ENCODE measurements around the gene KIAA0586.

KIAA0586 gene

GRCh38 chr14:58597041-58597440 is 169.5 kb downstream of the KIAA0586 start:
- TF ChIP-seq, protein P1, sequence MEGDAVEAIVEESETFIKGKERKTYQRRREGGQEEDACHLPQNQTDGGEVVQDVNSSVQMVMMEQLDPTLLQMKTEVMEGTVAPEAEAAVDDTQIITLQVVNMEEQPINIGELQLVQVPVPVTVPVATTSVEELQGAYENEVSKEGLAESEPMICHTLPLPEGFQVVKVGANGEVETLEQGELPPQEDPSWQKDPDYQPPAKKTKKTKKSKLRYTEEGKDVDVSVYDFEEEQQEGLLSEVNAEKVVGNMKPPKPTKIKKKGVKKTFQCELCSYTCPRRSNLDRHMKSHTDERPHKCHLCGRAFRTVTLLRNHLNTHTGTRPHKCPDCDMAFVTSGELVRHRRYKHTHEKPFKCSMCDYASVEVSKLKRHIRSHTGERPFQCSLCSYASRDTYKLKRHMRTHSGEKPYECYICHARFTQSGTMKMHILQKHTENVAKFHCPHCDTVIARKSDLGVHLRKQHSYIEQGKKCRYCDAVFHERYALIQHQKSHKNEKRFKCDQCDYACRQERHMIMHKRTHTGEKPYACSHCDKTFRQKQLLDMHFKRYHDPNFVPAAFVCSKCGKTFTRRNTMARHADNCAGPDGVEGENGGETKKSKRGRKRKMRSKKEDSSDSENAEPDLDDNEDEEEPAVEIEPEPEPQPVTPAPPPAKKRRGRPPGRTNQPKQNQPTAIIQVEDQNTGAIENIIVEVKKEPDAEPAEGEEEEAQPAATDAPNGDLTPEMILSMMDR (IDR thresholded peaks at IDR 0.05; ENCODE audit: low read depth, low read length), result no peak
- H3K4me3 ChIP-seq (ENCODE audit: low read depth, low read length), result no peak overlapping the region

- TF ChIP-seq, protein P1 (IDR thresholded peaks at IDR 0.05; ENCODE audit: low read depth, low read length), result no peak
- H3K4me3 ChIP-seq (ENCODE audit: low read depth, low read length), result no peak overlapping the region
These were observed 170.7 kb downstream of the KIAA0586 start for GRCh38 chr14:58598028-58598803.

DNA sequence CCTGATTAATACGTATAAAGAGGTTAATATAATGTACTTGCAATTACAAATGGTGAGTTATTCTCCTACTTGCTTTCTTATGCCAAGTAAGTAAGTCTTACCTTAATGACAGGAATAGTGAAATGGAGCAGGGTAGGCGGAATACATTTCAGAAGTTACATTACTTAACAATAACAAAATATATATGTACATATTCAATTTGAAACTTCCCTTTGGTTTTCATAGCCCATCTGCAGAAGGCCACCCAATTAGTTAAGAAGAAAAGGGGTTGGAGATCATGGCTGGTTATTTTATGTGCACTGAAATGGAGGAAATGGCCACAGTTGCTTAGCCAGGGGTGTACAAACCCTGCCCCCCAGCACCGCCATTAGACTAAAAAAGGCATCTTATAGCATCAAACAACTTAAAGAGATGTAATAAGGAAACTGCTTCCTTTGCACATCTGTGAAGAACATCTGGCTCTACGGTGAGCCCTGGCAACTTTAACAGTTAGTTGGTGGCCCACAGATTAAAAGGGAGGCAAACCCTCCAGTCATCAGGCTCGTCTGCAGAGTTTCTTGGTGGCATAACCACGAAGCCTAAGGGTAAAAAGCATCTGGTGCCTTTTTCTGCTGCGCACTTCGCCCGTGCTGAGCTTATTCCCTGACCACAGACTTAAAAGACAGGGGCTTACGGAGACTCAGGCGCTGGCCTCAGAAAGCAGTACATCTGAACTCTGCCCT is 171.4 kb downstream of the KIAA0586 start:
- TF ChIP-seq, protein P1 (IDR thresholded peaks at IDR 0.05; ENCODE audit: low read depth, low read length), result no peak
- H3K4me3 ChIP-seq (ENCODE audit: low read depth, low read length), result no peak overlapping the region

DNA sequence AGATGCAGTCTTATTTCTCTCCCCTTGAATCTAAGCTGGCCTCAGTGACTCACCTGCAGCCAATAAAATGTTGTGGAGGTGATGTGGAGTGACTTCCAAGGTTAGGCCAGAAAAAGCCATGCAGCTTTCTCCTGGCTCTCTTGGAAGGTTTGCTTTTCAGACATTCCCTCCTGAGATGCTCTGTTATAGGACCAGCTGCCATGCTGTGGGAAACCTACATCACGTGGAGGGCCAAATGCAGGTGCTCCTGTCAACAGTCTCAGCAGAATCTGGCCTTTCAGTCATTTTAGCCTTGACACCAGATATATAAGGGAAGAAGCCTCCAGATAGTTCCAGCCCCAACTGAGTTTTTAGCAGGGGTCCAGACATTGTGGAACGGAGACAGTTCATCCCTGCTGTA is 172.2 kb downstream of the KIAA0586 start:
- no peak overlapping the region for H3K4me3 ChIP-seq (ENCODE audit: low read depth, low read length)
- TF ChIP-seq, protein P1 (IDR thresholded peaks at IDR 0.05; ENCODE audit: low read depth, low read length), result no peak

Measured in WI38 (cell line).